NCI-H146 (cell line): ENCODE measurements around the gene ARHGAP15.
"Not testable (repeated sequence)": the region's sequence is repeated elsewhere in the genome, so short reads cannot be mapped to it uniquely, and the experiment has no call there.

ENCODE experiments used
- DNase-seq: peaks from one replicate; lab custom pipeline; 2025; lab: John Stamatoyannopoulos, UW

Gene ARHGAP15

GRCh38 chr2:143128681-143129580, at the start of gene ARHGAP15:
TSS of gene ARHGAP15 (plus strand) at chr2:143129419.
- no peak for DNase-seq

DNA sequence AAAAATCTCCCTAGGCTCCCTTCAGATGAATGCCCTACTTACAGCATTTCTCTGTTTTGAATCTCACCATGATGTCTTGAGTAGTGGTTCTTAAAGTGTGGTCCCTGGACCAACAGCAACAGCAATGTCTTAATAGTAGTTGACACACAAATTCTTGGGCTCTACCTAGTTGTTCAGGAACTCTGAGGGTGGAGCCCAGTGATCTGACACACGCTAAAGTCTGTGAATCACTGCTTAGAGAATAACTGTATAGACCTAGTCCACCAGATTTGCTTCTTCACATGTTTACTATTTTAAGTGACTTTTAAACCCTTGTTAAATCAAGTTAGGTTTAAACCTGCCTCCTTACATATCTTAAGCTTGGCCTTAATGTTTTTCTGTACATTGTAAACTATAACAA, 47.6 kb upstream of the ARHGAP15 start:
- DNase-seq = no peak

DNA sequence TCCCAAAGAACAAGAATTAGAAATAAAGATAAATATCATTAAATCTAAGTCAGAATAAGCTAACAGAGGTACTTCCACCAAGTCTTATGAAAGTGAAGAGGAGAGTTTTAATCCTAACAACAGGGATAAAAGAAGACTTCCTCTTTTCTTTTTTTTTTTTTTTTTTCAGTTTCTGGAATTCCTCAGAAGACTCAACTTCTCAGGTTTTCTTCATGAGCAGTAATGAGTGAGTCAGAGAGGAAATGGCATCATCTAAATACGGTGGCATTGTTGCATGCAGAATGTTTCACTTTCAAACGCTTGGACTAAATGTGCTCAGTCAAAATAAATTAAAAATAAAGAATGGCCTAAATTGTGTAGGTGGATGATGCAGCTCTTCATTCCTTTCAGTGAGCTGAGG, 45.6 kb upstream of the ARHGAP15 start:
- no peak for DNase-seq

DNA sequence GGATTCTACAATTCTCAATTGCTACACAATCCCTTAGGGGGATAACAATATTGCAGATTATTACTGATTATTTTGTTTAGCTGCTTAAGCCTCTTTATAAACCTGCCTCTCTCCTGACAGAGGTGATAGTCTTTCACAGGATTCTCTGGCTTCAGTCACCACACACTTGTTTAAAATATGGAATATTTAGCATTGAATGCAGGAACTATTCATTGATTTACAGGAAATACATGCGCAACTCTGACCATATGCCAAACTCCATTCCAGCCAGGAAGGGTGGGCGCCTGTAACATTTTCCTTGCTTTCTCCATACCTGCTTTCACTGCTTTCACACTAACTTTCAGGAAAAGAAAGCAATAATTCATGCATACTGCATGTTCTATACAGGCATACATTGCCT, 44.8 kb upstream of the ARHGAP15 start:
- DNase-seq = no peak

- DNase-seq = no peak
These were observed 44.0 kb upstream of the ARHGAP15 start for GRCh38 chr2:143085125-143085784.

DNA sequence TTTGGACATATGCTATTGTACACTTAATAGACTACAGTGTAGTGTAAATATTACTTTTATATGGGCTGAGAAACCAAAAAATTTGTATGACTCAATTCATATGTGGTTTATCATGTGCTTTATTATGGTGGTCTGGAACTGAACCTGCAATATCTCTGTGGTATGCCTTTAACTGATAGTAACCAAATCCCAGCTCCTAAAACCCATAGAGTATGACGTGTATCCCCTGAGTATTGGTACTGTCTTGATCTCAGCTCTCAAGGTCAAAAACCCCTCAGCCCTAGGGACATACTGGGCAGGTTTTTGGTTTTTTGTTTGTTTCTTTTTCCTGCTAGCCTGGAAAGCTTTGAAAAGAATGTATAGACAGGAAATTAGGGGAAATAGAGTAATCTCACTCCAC, 42.2 kb upstream of the ARHGAP15 start:
- no peak for DNase-seq

DNA sequence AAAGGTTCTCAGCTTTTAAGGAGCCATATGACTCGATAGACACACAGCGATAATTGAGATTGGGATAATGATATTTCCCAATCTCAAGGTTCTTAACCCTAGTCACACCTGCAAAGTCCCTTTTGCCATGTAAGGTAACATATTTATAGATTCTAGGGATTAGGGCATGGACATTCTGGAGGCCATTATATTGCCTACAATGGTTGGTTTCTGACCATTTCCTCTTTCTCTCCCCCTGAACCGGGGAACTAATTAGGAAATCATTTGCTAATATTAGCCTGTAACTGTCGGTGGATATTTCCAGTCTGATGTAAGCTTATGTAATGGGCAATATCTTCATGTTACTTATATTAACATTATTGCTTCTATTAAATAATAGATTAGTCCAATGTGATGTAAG, 40.8 kb upstream of the ARHGAP15 start:
- no peak for DNase-seq

DNA sequence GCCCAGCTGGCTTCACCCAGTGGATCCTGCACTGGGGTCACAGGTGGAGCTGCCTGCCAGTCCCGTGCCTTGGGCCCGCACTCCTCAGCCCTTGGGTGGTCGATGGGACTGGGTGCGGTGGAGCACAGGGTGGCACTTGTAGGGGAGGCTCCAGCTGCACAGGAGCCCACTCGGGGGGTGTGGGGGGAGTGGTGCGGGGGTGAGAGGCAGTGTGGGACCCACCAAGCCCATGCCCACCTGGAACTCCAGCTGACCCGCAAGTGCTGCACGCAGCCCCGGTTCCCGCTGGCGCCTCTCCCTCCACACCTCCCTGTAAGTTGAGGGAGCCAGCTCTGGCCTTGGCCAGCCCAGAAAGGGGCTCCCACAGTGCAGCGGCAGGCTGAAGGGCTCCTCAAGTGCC, 39.7 kb upstream of the ARHGAP15 start:
- DNase-seq = not testable (repeated sequence)

DNA sequence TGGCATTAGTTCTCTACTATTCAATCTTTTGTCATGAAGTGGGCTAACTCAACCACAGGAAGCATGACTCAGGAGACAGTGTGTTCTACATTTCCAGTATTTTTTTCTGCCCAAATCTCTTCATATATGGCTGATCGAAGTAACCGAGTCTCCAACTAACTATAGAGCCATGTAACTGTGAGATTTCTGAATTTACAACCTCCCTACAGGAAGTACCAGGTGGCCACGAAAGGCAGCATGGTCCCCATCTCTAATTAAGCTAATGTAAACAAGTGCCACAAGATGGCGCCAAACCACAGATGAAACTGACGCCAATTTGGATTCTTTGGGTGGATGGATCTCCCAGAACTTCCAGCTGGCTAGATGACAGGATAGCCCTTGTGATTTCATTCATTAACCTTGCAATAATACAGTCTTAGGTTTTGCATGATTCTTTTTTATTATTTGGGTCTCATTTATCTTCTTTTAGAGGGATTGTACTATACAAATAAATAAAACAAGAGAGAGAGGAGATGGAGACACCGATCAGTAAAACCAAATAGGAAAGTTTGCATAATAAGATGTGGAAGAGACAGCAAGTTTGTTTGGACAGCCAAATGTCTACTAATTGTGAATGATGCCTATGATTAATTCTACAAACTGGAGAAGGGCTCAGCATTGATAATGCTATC, 18.3 kb upstream of the ARHGAP15 start:
- DNase-seq = peak; percentile 24

- no peak for DNase-seq
These were observed 12.0 kb upstream of the ARHGAP15 start for GRCh38 chr2:143117225-143117624.

DNA sequence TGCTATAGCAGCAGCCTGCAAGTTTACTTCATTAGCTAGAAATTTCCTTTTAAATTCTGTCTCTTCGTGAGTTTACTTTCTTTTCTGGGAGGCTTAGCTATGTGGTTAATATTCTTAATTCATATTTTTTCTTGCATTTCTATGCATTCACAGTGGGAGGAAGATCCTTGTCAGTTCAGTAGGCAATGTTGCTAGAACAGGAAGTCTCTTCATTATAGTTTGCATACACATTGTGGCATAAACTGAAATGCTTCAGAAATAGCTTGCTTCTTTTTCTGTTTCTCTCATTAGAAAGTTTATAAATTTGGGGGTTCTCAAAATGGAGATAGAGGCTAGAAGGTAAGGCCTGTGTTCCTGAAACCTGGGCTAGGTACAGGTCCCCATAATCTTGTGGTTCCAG, 8.1 kb upstream of the ARHGAP15 start:
- DNase-seq = no peak

GRCh38 chr2:143121957-143122356, 7.3 kb upstream of the ARHGAP15 start:
- no peak for DNase-seq

- DNase-seq = no peak
These were observed 5.3 kb upstream of the ARHGAP15 start for GRCh38 chr2:143123911-143124310.

- no peak for DNase-seq
These were observed 4.8 kb upstream of the ARHGAP15 start for GRCh38 chr2:143124445-143124844.

- no peak for DNase-seq
These were observed 3.5 kb upstream of the ARHGAP15 start for GRCh38 chr2:143125717-143126116.

DNA sequence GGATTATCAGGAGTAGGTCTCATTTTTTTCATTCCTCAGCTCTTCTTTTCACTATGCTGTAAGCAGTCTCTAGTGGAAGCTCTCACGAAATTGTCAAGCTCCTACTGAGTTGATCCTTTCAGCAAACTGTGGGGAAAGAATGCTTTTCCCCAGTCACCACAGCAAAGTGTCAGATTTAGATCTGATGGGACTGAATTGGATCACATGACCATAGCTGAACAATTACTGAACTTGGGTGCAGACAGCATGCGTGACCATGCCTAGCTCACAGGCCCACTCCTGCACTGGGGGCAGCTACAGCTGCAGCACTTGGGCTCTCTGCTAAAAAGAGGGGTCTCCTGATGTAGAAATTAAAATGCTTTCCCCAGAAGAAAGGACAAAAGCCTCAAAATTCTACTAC, 3.1 kb downstream of the ARHGAP15 start:
- DNase-seq = no peak

DNA sequence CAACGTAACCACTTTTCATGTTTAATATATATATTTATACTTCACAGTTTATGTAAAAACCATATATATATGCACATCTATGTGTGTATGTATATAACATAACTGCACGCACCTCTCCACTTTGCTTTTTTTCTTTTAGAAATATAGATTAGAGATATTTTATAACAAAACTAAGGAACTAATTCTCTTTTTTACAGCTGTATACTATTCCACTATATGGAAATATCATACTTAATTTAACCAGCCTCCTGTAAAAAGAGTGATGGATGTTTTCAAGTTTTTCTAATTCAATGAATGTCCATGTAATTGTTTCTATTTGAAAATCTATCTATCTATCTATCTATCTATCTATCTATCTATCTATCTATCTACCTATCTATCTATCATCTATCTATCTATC, 4.6 kb downstream of the ARHGAP15 start:
- DNase-seq = no peak

- DNase-seq = no peak
These were observed 9.1 kb downstream of the ARHGAP15 start for GRCh38 chr2:143138292-143138691.

DNA sequence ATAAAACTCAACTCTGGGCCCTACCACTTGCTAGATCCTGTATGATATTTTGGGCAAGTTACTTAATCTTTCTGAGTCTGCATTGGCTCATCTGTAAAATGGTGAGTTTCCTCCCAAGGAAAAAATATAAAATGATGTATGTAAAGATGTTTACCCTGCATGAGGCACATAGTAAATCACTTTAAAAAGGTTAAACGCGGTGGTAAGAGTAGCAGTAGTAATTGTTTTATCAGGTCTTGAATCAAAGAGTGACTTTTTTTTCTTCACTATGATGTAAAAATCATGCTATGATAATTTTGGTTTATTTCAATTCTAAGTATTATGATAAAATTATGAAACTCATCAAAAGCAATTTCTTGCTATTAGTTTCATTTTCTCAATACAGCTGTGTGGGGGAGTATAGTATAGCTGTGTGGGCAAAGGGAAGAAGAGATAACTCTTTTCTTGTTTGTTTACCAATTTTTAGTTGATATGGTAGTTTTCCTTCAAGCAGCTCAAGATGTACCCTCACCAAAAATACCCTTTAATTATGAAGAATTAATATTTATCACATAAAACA, 10.7 kb downstream of the ARHGAP15 start:
- no peak for DNase-seq

- DNase-seq = no peak
These were observed 11.8 kb downstream of the ARHGAP15 start for GRCh38 chr2:143140864-143141661.

GRCh38 chr2:143142598-143142997, 13.4 kb downstream of the ARHGAP15 start:
- no peak for DNase-seq
